ENCODE data around the gene CACNA1C. TPM values are rescaled to one million over a fixed set of nuclear protein-coding genes. Genes with fewer than 3 reads are reported as not detected.

Gene CACNA1C
- total and polyA plus RNA-seq, 2 of the 4 experiments (the other 2 are of a cell fraction): 1.6 to 2.6 TPM

DNA sequence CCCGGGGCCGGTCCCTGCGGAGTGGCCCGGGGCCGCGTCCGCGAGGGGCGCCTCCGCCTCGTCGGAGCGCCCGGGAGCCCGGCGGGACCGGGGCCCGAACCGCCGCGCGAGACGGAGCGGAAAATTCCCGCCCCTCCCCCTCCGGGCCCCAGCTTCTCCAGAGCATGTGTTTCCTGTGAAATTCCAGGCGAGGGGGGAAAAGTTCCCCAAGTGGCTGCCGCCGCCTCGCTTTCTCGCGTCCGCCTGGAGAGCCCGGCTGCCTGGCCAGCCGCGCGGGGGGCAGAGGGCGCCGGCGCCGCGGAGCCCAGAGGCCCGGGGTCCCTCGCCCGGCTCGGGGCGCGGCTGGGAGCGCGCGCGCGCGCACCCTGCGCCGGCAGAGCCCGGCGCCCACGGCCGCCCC lies 904 bp downstream of the CACNA1C start:
- Histone ChIP-seq H3K9me3 (ENCODE audit: control insufficient read depth, insufficient read depth, low read length) (no peaks in the 10 kb centered on the region), H4K91ac (ENCODE audit: insufficient read depth, low read depth, low read length) (no peak overlapping the region), H3K27ac (ENCODE audit: insufficient read depth, low read length) (no peak overlapping the region), H3K14ac (replicated peaks; ENCODE audit: low read depth, low read length) (no peak overlapping the region), H3K4ac (ENCODE audit: low read depth, low read length) (no peak overlapping the region), H2BK20ac (ENCODE audit: low read depth, low read length) (no peak overlapping the region), H3K18ac (ENCODE audit: low read depth, low read length) (no peak overlapping the region), H2BK5ac (ENCODE audit: low read depth, low read length, poor library complexity, severe bottlenecking) (no peak overlapping the region), H4K8ac (ENCODE audit: low read depth in 2 of 2, low read length in 2 of 2) (no peak overlapping the region), H4K5ac (ENCODE audit: low read depth, low read length) (no peak overlapping the region), H3K56ac (ENCODE audit: extremely low read depth, insufficient read depth, low read length) (no peak overlapping the region), H3K4me3 (ENCODE audit: insufficient read depth, low read depth, low read length) (peak overlapping the region; percentile 95), H3K27me3 (ENCODE audit: control insufficient read depth, insufficient read depth, low read length) (no peaks in the 10 kb centered on the region; the same call in 1 of the 2 replicates), H3K4me2 (ENCODE audit: low read depth, low read length) (peak overlapping the region; percentile 12; the same call in 1 of the 2 replicates), H3K36me3 (ENCODE audit: control insufficient read depth, insufficient read depth, low read length) (no peaks in the 10 kb centered on the region), H2AFZ (replicated peaks; ENCODE audit: low read length, poor library complexity) (peak overlapping the region; percentile 80), H2BK15ac (ENCODE audit: low read depth, low read length) (no peak overlapping the region), H4K20me1 (ENCODE audit: insufficient read depth, low read length) (peaks cover 14% of the 10 kb centered on the region; the same call in 1 of the 2 replicates), H3K9me1 (ENCODE audit: insufficient read depth, low read length) (no peaks in the 10 kb centered on the region), H2AK5ac (ENCODE audit: low read depth, low read length) (no peak overlapping the region), H2BK120ac (ENCODE audit: low read depth, low read length) (no peak overlapping the region), H3K23ac (ENCODE audit: low read depth, low read length) (no peak overlapping the region), H3K79me1 (ENCODE audit: low read depth in 1 of 2, low read length in 2 of 2) (peaks cover 3 to 36% of the 10 kb centered on the region in 2 experiments; a peak in 3 of 4 replicates), H3K4me1 (ENCODE audit: control insufficient read depth, insufficient read depth, low read length) (peaks cover 11% of the 10 kb centered on the region), H3K9ac (ENCODE audit: low read depth, low read length) (peak overlapping the region; percentile 84; the same call in 1 of the 2 replicates), H2AK9ac (replicated peaks; ENCODE audit: low read depth, low read length, poor library complexity) (no peak overlapping the region)
- ATAC-seq (ENCODE audit: low read depth) (peak; percentile 24), DNase-seq (no peak)
- intact Hi-C loops (cut with micrococcal nuclease): loop anchor here (5.0 kb wide), 2 partner anchors 129 to 256 kb away; no protein-coding TSS in a partner anchor
- dilution Hi-C loops (cut with HindIII; ENCODE audit: low sequenced_read_pairs, unreplicated experiment): no loop called here
- 0 out of 2 replicates have a peak, but pooled peaks have one; percentile 4 for TF ChIP-seq CTCF (conservative IDR thresholded peaks at IDR 0.05; ENCODE audit: low read depth, low read length)
- TF ChIP-seq SMC3 (IDR thresholded peaks at IDR 0.05; ENCODE audit: low read depth, low read length): no peak
- no TSS peak for BruUV-seq (replicated peaks)
- POLR2A ChIA-PET (ENCODE audit: unreplicated experiment): no interaction called here
- WGBS, 2 experiments (ENCODE audit: extremely low coverage in 2 of 2, insufficient read length in 1 of 2): 1% methylated on average over 22 of the region's 60 CpGs; no CpG with 5 or more reads in 1 of the 2 experiments
- CTCF ChIA-PET: interaction anchor here (0.6 to 1.1 kb wide), 2 partner anchors 220 to 530 kb away, joined by 3 read pairs; no protein-coding TSS in a partner anchor
- in situ Hi-C loops (cut with MboI; ENCODE audit: low sequenced_read_pairs): loop anchor here (10.0 kb wide), 1 partner anchor 531 kb away; no protein-coding TSS in a partner anchor

Measured in IMR-90 (cell line).